GM21447 (cell line): ENCODE data around the gene PSAP.
"Not testable (repeated sequence)": the region's sequence is repeated elsewhere in the genome, so short reads cannot be mapped to it uniquely, and the experiment has no call there.

ENCODE experiments used
- ATAC-seq: cut with Tn5 transposase; IDR thresholded peaks from one replicate; pipeline ENCODE4 v1.9.1; 2021; ENCODE audit not compliant: unreplicated experiment

PSAP gene

GRCh38 chr10:71850743-71851464 lies at the start of gene PSAP:
TSS of gene PSAP (minus strand) at chr10:71851251. CDS start at chr10:71851221, 30 bp downstream.
- ATAC-seq = peak; percentile 90

GRCh38 chr10:71900441-71901180 lies 49.6 kb upstream of the PSAP start:
- ATAC-seq = no peak

- ATAC-seq = no peak
Measured at GRCh38 chr10:71899665-71900412, 48.8 kb upstream of the PSAP start.

GRCh38 chr10:71898346-71898745 lies 47.3 kb upstream of the PSAP start:
- ATAC-seq = not testable (repeated sequence)

GRCh38 chr10:71893920-71894319 lies 42.9 kb upstream of the PSAP start:
- no peak for ATAC-seq

- ATAC-seq = no peak
Measured at GRCh38 chr10:71893258-71893815, 42.3 kb upstream of the PSAP start.

GRCh38 chr10:71891437-71891836 lies 40.4 kb upstream of the PSAP start:
- ATAC-seq = no peak

- peak; percentile 5 for ATAC-seq
Measured at GRCh38 chr10:71889388-71889987, 38.4 kb upstream of the PSAP start.

GRCh38 chr10:71888623-71889387 lies 37.8 kb upstream of the PSAP start:
- peak; percentile 83 for ATAC-seq

GRCh38 chr10:71888248-71888622 lies 37.2 kb upstream of the PSAP start:
- no peak for ATAC-seq

GRCh38 chr10:71887743-71888142 lies 36.7 kb upstream of the PSAP start:
- ATAC-seq = no peak

GRCh38 chr10:71882813-71883659 lies 32.0 kb upstream of the PSAP start:
- no peak for ATAC-seq

- ATAC-seq = no peak
Measured at GRCh38 chr10:71881647-71882355, 30.8 kb upstream of the PSAP start.

GRCh38 chr10:71881307-71881624 lies 30.2 kb upstream of the PSAP start:
- not testable (repeated sequence) for ATAC-seq

- ATAC-seq = no peak
Measured at GRCh38 chr10:71880425-71881306, 29.6 kb upstream of the PSAP start.

- no peak for ATAC-seq
Measured at GRCh38 chr10:71878327-71879034, 27.4 kb upstream of the PSAP start.

GRCh38 chr10:71877821-71878220 lies 26.8 kb upstream of the PSAP start:
- ATAC-seq = no peak
